H9 (cell line): Measurements from ENCODE around the gene TMEM185B. TPM values are rescaled to one million over a fixed set of nuclear protein-coding genes. Genes with fewer than 3 reads are reported as not detected.

ENCODE experiments used
- DNase-seq: peaks from one replicate; pipeline ENCODE4 v3.0.0-alpha.2; 2017
- H2AFZ ChIP-seq: one replicate; pipeline ENCODE4 v1.6.1; 2013; ENCODE audit warnings: mild to moderate bottlenecking, low read length, control low read depth, moderate library complexity
- H2AK5ac ChIP-seq: 2 replicates; pipeline ENCODE4 v1.6.1; 2013; ENCODE audit warnings: low read length, control low read depth, mixed read lengths; ENCODE audit not compliant: insufficient read length
- H2BK120ac ChIP-seq: one replicate; pipeline ENCODE4 v1.6.1; 2013; ENCODE audit warnings: low read depth, mild to moderate bottlenecking, low read length, control low read depth, inconsistent platforms; ENCODE audit not compliant: poor library complexity, severe bottlenecking
- H2BK12ac ChIP-seq: 2 replicates; pipeline ENCODE4 v1.6.1; 2013; ENCODE audit warnings: low read length, control low read depth, mixed read lengths, low read depth; ENCODE audit not compliant: insufficient read length
- H2BK15ac ChIP-seq: 2 replicates; pipeline ENCODE4 v1.6.1; 2013; ENCODE audit warnings: low read depth, low read length, control low read depth
- H2BK20ac ChIP-seq: one replicate; pipeline ENCODE4 v1.6.1; 2013; ENCODE audit warnings: low read depth, mild to moderate bottlenecking, low read length, control low read depth, inconsistent platforms; ENCODE audit not compliant: poor library complexity, severe bottlenecking
- H2BK5ac ChIP-seq: 2 replicates; pipeline ENCODE4 v1.6.1; 2013; ENCODE audit warnings: low read length, control low read depth, mixed read lengths; ENCODE audit not compliant: insufficient read length
- H3K14ac ChIP-seq: 2 replicates; pipeline ENCODE4 v1.6.1; 2013; ENCODE audit warnings: low read length, control low read depth; ENCODE audit not compliant: insufficient read depth
- H3K18ac ChIP-seq: 2 replicates; pipeline ENCODE4 v1.6.1; 2013; ENCODE audit warnings: low read depth, mild to moderate bottlenecking, mixed read lengths, low read length, control low read depth; ENCODE audit not compliant: insufficient read length
- H3K23ac ChIP-seq: 2 replicates; pipeline ENCODE4 v1.6.1; 2013; ENCODE audit warnings: low read length, control low read depth, mixed read lengths, low read depth; ENCODE audit not compliant: insufficient read length
- H3K23me2 ChIP-seq: 2 replicates; pipeline ENCODE4 v1.6.1; 2013; ENCODE audit warnings: low read depth, mild to moderate bottlenecking, mixed read lengths, low read length, control low read depth; ENCODE audit not compliant: insufficient read length, poor library complexity, severe bottlenecking
- H3K27ac ChIP-seq: 2 replicates; pipeline ENCODE4 v1.5.1; 2013; ENCODE audit warnings: low read length, control low read depth, mixed read lengths, low read depth; ENCODE audit not compliant: insufficient read length
- H3K27me3 ChIP-seq: 2 replicates; pipeline ENCODE4 v1.6.1; 2013; ENCODE audit warnings: low read length, control low read depth, inconsistent platforms; ENCODE audit not compliant: insufficient read depth
- H3K4ac ChIP-seq: 2 replicates; pipeline ENCODE4 v1.6.1; 2013; ENCODE audit warnings: low read depth, mild to moderate bottlenecking, control low read depth, inconsistent platforms, low read length, moderate library complexity
- H3K4me1 ChIP-seq: 2 replicates; pipeline ENCODE4 v1.6.1; 2013; ENCODE audit warnings: low read length, control low read depth, inconsistent platforms; ENCODE audit not compliant: insufficient read depth
- H3K4me2 ChIP-seq: 2 replicates; pipeline ENCODE4 v1.6.1; 2013; ENCODE audit warnings: low read length, control low read depth, mixed read lengths; ENCODE audit not compliant: insufficient read length, insufficient read depth
- H3K56ac ChIP-seq: 2 replicates; pipeline ENCODE4 v1.6.1; 2013; ENCODE audit warnings: low read depth, mild to moderate bottlenecking, mixed read lengths, low read length, control low read depth; ENCODE audit not compliant: insufficient read length
- H3K79me1 ChIP-seq: 2 replicates; pipeline ENCODE4 v1.6.1; 2013; ENCODE audit warnings: low read depth, mild to moderate bottlenecking, moderate library complexity, low read length, control low read depth, inconsistent platforms; ENCODE audit not compliant: insufficient read depth, poor library complexity, severe bottlenecking
- H3K79me2 ChIP-seq: 2 replicates; pipeline ENCODE4 v1.6.1; 2013; ENCODE audit warnings: low read length, control low read depth, inconsistent platforms; ENCODE audit not compliant: insufficient read depth
- H3K9ac ChIP-seq: 2 replicates; pipeline ENCODE4 v1.6.1; 2013; ENCODE audit warnings: low read length, control low read depth, mixed read lengths; ENCODE audit not compliant: insufficient read length; ENCODE audit errors: extremely low read depth
- H3K9me3 ChIP-seq: one replicate; pipeline ENCODE4 v1.6.1; 2013; ENCODE audit warnings: low read depth, low read length, inconsistent platforms; ENCODE audit not compliant: control insufficient read depth
- H3T11ph ChIP-seq: one replicate; pipeline ENCODE4 v1.6.1; 2013; ENCODE audit warnings: mild to moderate bottlenecking, low read length, control low read depth, inconsistent platforms
- H4K20me1 ChIP-seq: one replicate; pipeline ENCODE4 v1.6.1; 2013; ENCODE audit not compliant: control insufficient read depth, insufficient read length, insufficient read depth
- H4K5ac ChIP-seq: 2 replicates; pipeline ENCODE4 v1.6.1; 2013; ENCODE audit warnings: low read depth, mild to moderate bottlenecking, mixed read lengths, low read length, control low read depth; ENCODE audit not compliant: insufficient read length
- H4K8ac ChIP-seq: replicated peaks from 2 replicates; pipeline ENCODE4 v1.6.1; 2013; ENCODE audit warnings: low read length, control low read depth, mixed read lengths, low read depth; ENCODE audit not compliant: insufficient read length
- H4K91ac ChIP-seq: 2 replicates; pipeline ENCODE4 v1.6.1; 2013; ENCODE audit warnings: low read depth, mild to moderate bottlenecking, moderate library complexity, mixed read lengths, low read length, control low read depth; ENCODE audit not compliant: insufficient read length
- H3K27ac Mint-ChIP-seq, 3 experiments: 2 replicates in 2 of 3; 3 replicates in 1 of 3; pipeline ENCODE4 v1.8.0; 2020 to 2021; ENCODE audit warnings: mixed read lengths in 3 of 3, mild to moderate bottlenecking in 1 of 3, moderate library complexity in 1 of 3
- H3K27me3 Mint-ChIP-seq: 2 replicates; pipeline ENCODE4 v1.8.0; 2021; ENCODE audit warnings: low read depth, mild to moderate bottlenecking, moderate library complexity, mixed read lengths
- H3K36me3 Mint-ChIP-seq, 3 experiments: 2 replicates in 2 of 3; 3 replicates in 1 of 3; pipeline ENCODE4 v1.8.0; 2020 to 2021; ENCODE audit warnings: low read depth in 3 of 3, mixed read lengths in 3 of 3; ENCODE audit not compliant: insufficient read depth in 1 of 3
- H3K4me1 Mint-ChIP-seq, 2 experiments: 2 replicates each; pipeline ENCODE4 v1.8.0; 2020; ENCODE audit warnings: mixed read lengths in 2 of 2
- H3K4me3 Mint-ChIP-seq, 2 experiments: 2 replicates in 1 of 2; 3 replicates in 1 of 2; pipeline ENCODE4 v1.8.0; 2020 to 2021; ENCODE audit warnings: mild to moderate bottlenecking in 2 of 2, mixed read lengths in 2 of 2, moderate library complexity in 1 of 2
- H3K9me3 Mint-ChIP-seq, 2 experiments: 2 replicates in 1 of 2; 3 replicates in 1 of 2; pipeline ENCODE4 v1.8.0; 2020; ENCODE audit warnings: mild to moderate bottlenecking in 2 of 2, mixed read lengths in 2 of 2, moderate library complexity in 1 of 2
- WGBS: extraction: QIAGEN DNeasy Blood & Tissue Kit; methylation state at CpG from one replicate; pipeline ENCODE4 v1.1.7; 2013; ENCODE audit warnings: missing lambda C conversion rate, low lambda C conversion rate, mixed read lengths; ENCODE audit not compliant: insufficient read length; ENCODE audit errors: extremely low coverage; 5-methylcytosine and 5-hydroxymethylcytosine counted together
- total RNA-seq: library from RNA; stranded (reverse); gene quantifications from 2 replicates; pipeline ENCODE4 v1.2.1, GENCODE V29; 2021
- TF ChIP-seq, protein P1 (sequence below): fragments of 200-600 bp; sonication (generic); conservative IDR thresholded peaks from 3 replicates; pipeline ENCODE4 v1.8.0; 2021; ENCODE audit warnings: antibody characterized with exemption, mild to moderate bottlenecking

TMEM185B gene
- total RNA-seq, 1 experiment from 2014 or later = 29.0 TPM

DNA sequence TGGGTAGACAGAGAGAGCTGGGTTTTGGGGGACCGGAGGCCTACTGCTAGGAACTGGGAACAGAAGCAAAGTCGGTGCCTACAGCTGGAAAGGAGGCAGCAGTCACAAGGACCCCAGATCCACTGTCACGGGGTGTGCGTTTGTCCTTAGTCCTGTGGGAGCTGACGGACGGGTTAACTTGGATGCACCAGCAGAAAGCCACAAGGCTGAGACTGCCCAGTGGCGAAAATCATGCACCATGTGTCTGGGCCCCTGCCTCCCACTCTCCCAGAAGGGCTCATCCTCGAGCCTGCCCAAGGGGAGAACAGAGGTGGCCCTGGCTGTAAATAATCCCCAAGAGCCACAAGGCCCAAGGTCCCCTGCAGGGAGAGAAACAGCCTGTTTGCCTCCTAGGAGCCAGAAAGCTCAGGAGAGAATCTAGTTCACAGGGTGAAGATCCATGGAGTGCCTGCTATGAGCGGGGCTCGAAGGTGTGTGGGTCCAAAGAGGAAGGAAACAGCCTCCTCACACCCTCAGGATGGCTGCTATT, 17.8 kb upstream of the TMEM185B start:
- H3K27ac ChIP-seq = no peak overlapping the region
- no peak overlapping the region for H3T11ph ChIP-seq
- no peaks in the 10 kb centered on the region for H3K36me3 Mint-ChIP-seq
- no peak overlapping the region for H4K91ac ChIP-seq
- no peaks in the 10 kb centered on the region for H3K79me1 ChIP-seq
- H3K4ac ChIP-seq = no peak overlapping the region
- H2BK120ac ChIP-seq = no peak overlapping the region
- H4K20me1 ChIP-seq = no peaks in the 10 kb centered on the region
- H3K23me2 ChIP-seq = peaks cover 4% of the 10 kb centered on the region
- TF ChIP-seq, protein P1, sequence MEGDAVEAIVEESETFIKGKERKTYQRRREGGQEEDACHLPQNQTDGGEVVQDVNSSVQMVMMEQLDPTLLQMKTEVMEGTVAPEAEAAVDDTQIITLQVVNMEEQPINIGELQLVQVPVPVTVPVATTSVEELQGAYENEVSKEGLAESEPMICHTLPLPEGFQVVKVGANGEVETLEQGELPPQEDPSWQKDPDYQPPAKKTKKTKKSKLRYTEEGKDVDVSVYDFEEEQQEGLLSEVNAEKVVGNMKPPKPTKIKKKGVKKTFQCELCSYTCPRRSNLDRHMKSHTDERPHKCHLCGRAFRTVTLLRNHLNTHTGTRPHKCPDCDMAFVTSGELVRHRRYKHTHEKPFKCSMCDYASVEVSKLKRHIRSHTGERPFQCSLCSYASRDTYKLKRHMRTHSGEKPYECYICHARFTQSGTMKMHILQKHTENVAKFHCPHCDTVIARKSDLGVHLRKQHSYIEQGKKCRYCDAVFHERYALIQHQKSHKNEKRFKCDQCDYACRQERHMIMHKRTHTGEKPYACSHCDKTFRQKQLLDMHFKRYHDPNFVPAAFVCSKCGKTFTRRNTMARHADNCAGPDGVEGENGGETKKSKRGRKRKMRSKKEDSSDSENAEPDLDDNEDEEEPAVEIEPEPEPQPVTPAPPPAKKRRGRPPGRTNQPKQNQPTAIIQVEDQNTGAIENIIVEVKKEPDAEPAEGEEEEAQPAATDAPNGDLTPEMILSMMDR = no peak
- no peak overlapping the region for H3K23ac ChIP-seq
- no peak overlapping the region for H2BK5ac ChIP-seq
- no peak for DNase-seq
- H3K18ac ChIP-seq = no peak overlapping the region
- no peak overlapping the region for H4K5ac ChIP-seq
- H3K9ac ChIP-seq = no peak overlapping the region
- no peak overlapping the region for H3K4me2 ChIP-seq
- no peak overlapping the region for H3K56ac ChIP-seq
- H3K4me1 Mint-ChIP-seq = peaks cover 56 to 58% of the 10 kb centered on the region in 2 experiments
- H2AK5ac ChIP-seq = no peak overlapping the region
- no peak overlapping the region for H3K14ac ChIP-seq
- no peaks in the 10 kb centered on the region for H3K79me2 ChIP-seq
- peaks cover 15% of the 10 kb centered on the region for H3K27me3 Mint-ChIP-seq
- no peaks in the 10 kb centered on the region; the same call in 1 of the 2 replicates for H3K27me3 ChIP-seq
- H3K9me3 ChIP-seq = no peaks in the 10 kb centered on the region
- peaks cover 0 to 4% of the 10 kb centered on the region in 2 experiments; a peak in 1 of 5 replicates for H3K9me3 Mint-ChIP-seq
- no peak overlapping the region for H2AFZ ChIP-seq
- H3K27ac Mint-ChIP-seq = no peak overlapping the region; a peak in 1 of 7 replicates
- no peak overlapping the region for H2BK12ac ChIP-seq
- peaks cover 10% of the 10 kb centered on the region for H3K4me1 ChIP-seq
- no peak overlapping the region for H4K8ac ChIP-seq
- no CpG with 5 or more reads among the region's 10 CpGs for WGBS
- H3K4me3 Mint-ChIP-seq = no peak overlapping the region
- H2BK15ac ChIP-seq = no peak overlapping the region
- no peak overlapping the region for H2BK20ac ChIP-seq
